GM12801 (cell line): ENCODE results near the gene SCARB2.

Experiments used
- TF ChIP-seq, protein P1 (sequence below): IDR thresholded peaks from one replicate; pipeline ENCODE4 v1.5.1; 2011; ENCODE audit warnings: control low read depth; ENCODE audit not compliant: insufficient read length; ENCODE audit errors: extremely low read depth

The SCARB2 gene

DNA sequence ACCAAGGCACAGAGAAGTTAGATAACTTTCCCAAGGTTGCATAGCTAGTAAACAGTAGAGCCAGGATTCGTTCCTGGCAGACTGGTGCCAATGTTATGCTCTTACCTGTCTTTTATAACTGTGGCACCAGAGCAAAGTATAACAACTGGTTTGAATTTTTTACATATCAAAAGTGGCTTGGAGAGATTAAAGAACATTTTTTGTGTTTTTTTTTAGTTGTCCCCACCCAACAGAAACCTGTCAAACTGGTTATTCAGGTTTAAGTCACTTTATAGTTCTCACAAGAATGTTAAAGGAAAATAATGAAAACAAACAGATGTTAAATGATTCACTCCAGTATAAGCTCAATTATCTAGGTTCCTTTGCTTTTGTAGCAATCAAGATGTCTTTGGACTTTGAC, 22.3 kb upstream of the SCARB2 start:
- TF ChIP-seq, protein P1, sequence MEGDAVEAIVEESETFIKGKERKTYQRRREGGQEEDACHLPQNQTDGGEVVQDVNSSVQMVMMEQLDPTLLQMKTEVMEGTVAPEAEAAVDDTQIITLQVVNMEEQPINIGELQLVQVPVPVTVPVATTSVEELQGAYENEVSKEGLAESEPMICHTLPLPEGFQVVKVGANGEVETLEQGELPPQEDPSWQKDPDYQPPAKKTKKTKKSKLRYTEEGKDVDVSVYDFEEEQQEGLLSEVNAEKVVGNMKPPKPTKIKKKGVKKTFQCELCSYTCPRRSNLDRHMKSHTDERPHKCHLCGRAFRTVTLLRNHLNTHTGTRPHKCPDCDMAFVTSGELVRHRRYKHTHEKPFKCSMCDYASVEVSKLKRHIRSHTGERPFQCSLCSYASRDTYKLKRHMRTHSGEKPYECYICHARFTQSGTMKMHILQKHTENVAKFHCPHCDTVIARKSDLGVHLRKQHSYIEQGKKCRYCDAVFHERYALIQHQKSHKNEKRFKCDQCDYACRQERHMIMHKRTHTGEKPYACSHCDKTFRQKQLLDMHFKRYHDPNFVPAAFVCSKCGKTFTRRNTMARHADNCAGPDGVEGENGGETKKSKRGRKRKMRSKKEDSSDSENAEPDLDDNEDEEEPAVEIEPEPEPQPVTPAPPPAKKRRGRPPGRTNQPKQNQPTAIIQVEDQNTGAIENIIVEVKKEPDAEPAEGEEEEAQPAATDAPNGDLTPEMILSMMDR = no peak

DNA sequence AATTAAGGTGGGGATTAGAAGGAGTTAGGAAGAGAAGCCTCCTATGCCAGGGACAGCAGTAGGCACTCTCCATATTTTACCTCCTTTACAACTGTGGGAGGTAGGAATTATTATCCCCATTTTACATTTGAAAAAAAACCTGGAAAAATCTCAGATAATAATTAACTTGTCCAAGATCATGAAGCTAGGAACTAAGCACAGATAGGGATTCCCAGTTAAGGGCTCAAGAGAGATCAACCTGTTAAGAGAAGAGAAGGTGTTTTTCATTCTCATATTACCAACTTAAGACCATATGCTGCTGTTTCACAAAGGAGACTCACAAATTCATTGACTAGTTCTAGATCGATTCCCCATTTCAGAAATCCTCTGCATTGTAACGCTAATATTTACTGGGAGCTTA, 21.8 kb upstream of the SCARB2 start:
- TF ChIP-seq, protein P1 = no peak

DNA sequence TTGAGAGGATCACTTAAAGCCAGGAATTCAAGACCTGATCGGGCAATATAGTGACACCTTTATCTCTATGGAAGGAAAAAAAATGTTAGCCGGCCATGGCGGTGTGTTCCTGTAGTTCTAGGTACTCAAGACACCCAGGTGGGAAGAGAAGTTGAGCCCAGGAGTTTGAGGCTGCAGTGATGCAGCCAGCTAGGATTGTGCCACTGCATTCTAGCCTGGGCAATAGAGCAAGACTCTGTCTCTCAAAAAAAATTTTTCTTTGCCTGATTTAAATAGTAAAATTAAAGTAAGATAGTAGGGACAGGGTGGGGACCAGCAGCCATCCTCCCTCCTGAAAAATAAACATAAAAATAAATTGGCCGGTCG, 21.0 kb upstream of the SCARB2 start:
- TF ChIP-seq, protein P1 = no peak

DNA sequence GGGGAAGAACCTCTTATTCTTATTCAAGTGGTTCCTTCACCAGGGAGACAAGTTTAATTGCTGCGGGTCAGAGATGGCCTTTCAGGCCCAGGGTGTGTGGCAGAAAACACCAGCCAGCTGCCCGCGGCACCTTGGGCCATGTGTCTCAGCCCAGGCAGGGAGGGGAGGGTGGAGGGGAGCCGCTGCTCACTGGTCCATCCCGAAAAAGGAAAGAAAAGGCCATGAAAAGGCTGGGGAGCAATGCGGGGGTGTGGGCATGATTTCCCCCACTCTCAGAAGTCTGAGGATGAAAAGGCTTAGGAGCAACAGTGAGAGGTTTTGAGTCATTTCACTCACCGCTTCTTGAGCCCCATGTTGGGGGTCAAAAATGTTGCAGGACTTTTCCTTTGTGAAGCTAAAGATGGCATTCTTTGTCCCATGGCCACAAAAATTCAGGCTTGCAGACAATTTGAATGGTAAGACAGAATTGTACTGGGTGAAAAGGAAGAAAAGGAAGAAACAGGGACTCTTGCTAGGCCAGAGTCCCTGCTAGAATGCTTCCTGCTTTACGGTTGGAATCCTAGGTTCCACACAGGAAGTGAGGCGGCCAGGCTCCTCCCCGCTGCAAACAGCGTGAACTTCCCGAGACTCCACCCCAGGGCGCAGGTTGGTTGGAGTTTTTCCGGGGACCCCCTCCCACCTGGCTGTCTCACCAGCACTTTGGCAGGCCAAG, 20.5 kb upstream of the SCARB2 start:
- TF ChIP-seq, protein P1 = no peak

DNA sequence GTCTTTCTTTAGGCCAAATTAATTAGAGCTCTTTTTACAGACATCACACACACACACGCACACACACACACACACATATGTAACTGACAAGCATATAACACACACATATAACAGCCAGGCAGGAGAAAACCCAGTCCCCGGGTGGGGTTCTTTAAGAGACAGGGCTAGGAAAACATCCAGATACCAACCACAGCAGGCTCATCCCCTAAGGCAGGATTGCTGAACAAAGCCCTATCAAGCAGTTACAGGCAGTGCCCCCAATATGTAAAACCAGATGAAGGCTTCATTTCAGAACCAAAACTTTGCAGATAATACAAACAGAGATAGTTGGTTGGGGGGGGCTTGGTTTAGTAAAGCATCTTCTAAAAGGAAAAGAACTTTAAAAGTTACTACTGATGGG, 19.9 kb upstream of the SCARB2 start:
- TF ChIP-seq, protein P1 = no peak

DNA sequence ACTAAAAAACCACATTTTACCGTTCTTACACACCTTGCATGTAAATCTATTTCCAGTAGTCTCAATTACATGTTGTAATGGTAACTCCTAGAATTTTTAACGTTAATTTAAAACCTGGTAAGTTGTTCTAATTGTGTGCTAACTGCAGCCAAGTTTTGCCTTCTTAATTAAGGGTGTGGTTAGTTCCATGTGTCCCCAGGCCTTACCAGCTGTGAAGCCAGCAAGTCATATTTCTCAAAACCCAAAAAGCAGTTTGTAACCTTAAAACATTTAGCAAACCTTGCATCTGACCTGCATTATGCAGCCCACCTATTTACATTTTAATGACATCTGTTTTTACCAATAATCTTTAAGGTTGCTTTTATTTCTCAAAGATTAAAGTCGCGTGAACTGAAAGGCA, 19.5 kb upstream of the SCARB2 start:
- TF ChIP-seq, protein P1 = no peak

DNA sequence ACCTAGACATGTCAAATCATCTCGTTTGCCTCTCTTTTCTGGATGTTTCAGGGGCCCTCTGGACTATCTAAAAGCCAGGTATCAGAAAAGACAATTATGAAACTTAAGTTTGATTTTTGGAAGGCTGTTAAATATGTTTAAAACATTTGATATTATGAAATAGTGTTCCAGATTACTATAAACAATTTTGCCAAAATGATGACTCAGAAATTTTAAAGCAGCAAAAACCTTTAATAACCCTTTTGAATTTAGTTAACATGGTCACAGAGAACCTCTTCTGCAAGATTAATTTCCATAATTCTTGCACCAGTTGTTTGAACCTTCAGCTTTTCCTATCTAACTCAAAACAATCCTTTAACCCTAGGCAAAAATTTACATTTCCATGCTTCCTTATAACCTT, 19.1 kb upstream of the SCARB2 start:
- TF ChIP-seq, protein P1 = no peak
